ENCODE measurements around the gene RBSN. TPM values are rescaled to one million over a fixed set of nuclear protein-coding genes. Genes with fewer than 3 reads are reported as not detected.

Gene RBSN
- total and polyA plus RNA-seq, 5 experiments from 2014 or later, result 16.3 to 41.4 (median 20.3) TPM

GRCh38 chr3:15094187-15094875, 4.6 kb downstream of the RBSN start:
- no peak overlapping the region for H3K4me3 Mint-ChIP-seq
- DNase-seq, result no peak
- peaks cover 10 to 32% (median 24%) of the 10 kb centered on the region in 4 donors for H3K4me1 Mint-ChIP-seq
- ATAC-seq, result no peak
- H3K27me3 Mint-ChIP-seq, result peaks cover 0 to 3% (median 0%) of the 10 kb centered on the region in 5 donors
- peaks cover 0 to 2% (median 0%) of the 10 kb centered on the region in 9 donors for H3K9me3 Mint-ChIP-seq
- POLR2A ChIA-PET, result no interaction called here
- H3K27ac Mint-ChIP-seq, result no peak overlapping the region
- peaks cover 0 to 68% (median 35%) of the 10 kb centered on the region in 3 donors for H3K36me3 Mint-ChIP-seq

DNA sequence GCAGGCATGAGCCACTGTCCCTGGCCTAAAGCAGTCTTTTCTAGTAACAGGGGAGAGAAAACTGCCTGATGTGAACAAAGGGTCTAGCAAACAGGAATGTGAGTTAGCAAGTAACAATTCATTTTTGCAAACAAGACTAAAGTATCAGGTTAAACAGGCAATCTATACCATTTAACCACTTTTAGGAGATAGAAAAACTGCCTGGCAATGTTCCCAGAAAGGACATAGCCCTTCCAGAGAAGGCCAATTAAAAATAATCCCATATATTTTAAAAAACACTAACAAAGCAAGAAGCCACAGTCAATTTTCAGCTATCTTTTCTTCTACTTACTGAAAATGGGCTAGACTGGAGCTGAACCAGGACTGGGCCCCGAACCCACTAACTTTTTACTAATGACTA, 6.3 kb downstream of the RBSN start:
- Mint-ChIP-seq H3K4me3 (no peak overlapping the region), H3K27ac (peak overlapping the region in 1 of 10 donors; percentile 37), H3K27me3 (no peaks in the 10 kb centered on the region), H3K4me1 (peaks cover 0 to 18% (median 9%) of the 10 kb centered on the region in 4 donors), H3K9me3 (no peaks in the 10 kb centered on the region), H3K36me3 (peaks cover 0 to 76% (median 35%) of the 10 kb centered on the region in 3 donors)
- POLR2A ChIA-PET, result no interaction called here
- no peak for DNase-seq
- ATAC-seq, result no peak

DNA sequence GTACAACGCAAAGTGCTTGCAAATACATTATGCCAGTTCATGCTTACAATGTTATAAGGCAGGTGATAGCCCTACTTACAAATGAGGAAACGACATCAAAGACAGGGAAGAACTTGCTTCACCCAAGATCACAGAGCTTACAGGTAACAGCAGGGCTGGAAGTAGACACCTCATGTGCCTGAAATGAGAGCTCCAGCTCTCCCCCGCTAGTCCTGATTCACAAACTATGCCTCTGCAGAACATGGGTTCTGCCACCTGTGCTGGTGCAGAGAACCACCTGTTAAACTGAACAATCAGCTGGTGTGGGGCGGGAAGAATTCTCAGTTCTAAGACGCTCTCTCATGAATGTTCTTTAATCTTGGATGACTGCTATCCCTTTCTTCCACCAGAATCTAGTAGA, 7.4 kb downstream of the RBSN start:
- peaks cover 0 to 86% (median 34%) of the 10 kb centered on the region in 3 donors for H3K36me3 Mint-ChIP-seq
- POLR2A ChIA-PET, result interaction anchor here (0.6 to 0.8 kb wide), 2 partner anchors 8 to 26 kb away, joined by 3 to 4 read pairs; partner anchors contain the start of genes MRPS25 and RBSN
- H3K4me3 Mint-ChIP-seq, result no peak overlapping the region
- H3K27me3 Mint-ChIP-seq, result no peaks in the 10 kb centered on the region
- H3K27ac Mint-ChIP-seq, result peak overlapping the region in 1 of 10 donors; percentile 3
- H3K4me1 Mint-ChIP-seq, result peaks cover 0 to 11% (median 4%) of the 10 kb centered on the region in 4 donors
- H3K9me3 Mint-ChIP-seq, result no peaks in the 10 kb centered on the region
- ATAC-seq (no peak), DNase-seq (no peak)

DNA sequence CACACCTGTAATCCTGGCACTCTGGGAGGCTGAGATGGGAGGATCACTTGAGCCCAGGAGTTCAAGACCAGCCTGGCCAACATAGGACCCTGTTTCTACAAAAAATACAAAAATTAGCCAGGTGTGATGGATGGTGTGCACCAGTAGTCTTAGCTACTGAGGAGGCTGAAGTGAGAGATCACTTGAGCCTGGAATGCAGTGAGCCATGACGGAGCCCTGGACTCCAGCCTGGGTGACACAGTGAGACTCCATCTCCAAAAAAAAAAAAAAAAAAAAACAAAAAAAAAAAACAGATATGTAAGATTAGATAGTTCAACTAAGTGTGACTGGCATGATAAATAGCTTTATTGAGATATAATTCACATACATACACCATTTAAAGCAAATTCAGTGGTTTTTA, 9.7 kb downstream of the RBSN start:
- H3K36me3 Mint-ChIP-seq, result peaks cover 0 to 85% (median 31%) of the 10 kb centered on the region in 3 donors
- POLR2A ChIA-PET, result interaction anchor here (0.6 kb wide), 2 partner anchors 167 to 1180 kb away, joined by 3 read pairs; no protein-coding TSS in a partner anchor
- no peak for ATAC-seq

GRCh38 chr3:15086699-15087098, 12.2 kb downstream of the RBSN start:
- Mint-ChIP-seq H3K27me3 (no peaks in the 10 kb centered on the region), H3K36me3 (peaks cover 0 to 86% (median 34%) of the 10 kb centered on the region in 3 donors), H3K27ac (no peak overlapping the region), H3K4me3 (no peak overlapping the region), H3K4me1 (peaks cover 3 to 10% (median 5%) of the 10 kb centered on the region in 4 donors), H3K9me3 (no peaks in the 10 kb centered on the region)
- DNase-seq (no peak), ATAC-seq (no peak)
- POLR2A ChIA-PET, result no interaction called here

More for the DNA sequence above, 9.7 kb downstream of the RBSN start:
- Mint-ChIP-seq H3K9me3 (no peaks in the 10 kb centered on the region), H3K4me3 (no peak overlapping the region), H3K4me1 (peaks cover 0 to 4% (median 3%) of the 10 kb centered on the region in 4 donors), H3K27me3 (no peaks in the 10 kb centered on the region), H3K27ac (no peak overlapping the region)
- DNase-seq, result no peak

GRCh38 chr3:15086263-15086662, 12.7 kb downstream of the RBSN start:
- ATAC-seq (no peak), DNase-seq (no peak)
- Mint-ChIP-seq H3K36me3 (peaks cover 0 to 86% (median 35%) of the 10 kb centered on the region in 3 donors), H3K27ac (no peak overlapping the region), H3K9me3 (no peaks in the 10 kb centered on the region), H3K4me3 (no peak overlapping the region), H3K27me3 (no peaks in the 10 kb centered on the region), H3K4me1 (peaks cover 1 to 11% (median 5%) of the 10 kb centered on the region in 4 donors)
- POLR2A ChIA-PET, result interaction anchor here (0.8 kb wide), 1 partner anchor 13 kb away, joined by 3 read pairs; the partner anchor contains the start of gene RBSN

GRCh38 chr3:15083252-15083651, 15.7 kb downstream of the RBSN start:
- no peaks in the 10 kb centered on the region for H3K27me3 Mint-ChIP-seq
- POLR2A ChIA-PET, result no interaction called here
- ATAC-seq (no peak), DNase-seq (no peak)
- H3K9me3 Mint-ChIP-seq, result no peaks in the 10 kb centered on the region
- H3K36me3 Mint-ChIP-seq, result peaks cover 0 to 95% (median 39%) of the 10 kb centered on the region in 3 donors
- no peak overlapping the region for H3K4me3 Mint-ChIP-seq
- peaks cover 0 to 11% (median 5%) of the 10 kb centered on the region in 4 donors for H3K4me1 Mint-ChIP-seq
- peak overlapping the region in 1 of 10 donors; percentile 91 for H3K27ac Mint-ChIP-seq

DNA sequence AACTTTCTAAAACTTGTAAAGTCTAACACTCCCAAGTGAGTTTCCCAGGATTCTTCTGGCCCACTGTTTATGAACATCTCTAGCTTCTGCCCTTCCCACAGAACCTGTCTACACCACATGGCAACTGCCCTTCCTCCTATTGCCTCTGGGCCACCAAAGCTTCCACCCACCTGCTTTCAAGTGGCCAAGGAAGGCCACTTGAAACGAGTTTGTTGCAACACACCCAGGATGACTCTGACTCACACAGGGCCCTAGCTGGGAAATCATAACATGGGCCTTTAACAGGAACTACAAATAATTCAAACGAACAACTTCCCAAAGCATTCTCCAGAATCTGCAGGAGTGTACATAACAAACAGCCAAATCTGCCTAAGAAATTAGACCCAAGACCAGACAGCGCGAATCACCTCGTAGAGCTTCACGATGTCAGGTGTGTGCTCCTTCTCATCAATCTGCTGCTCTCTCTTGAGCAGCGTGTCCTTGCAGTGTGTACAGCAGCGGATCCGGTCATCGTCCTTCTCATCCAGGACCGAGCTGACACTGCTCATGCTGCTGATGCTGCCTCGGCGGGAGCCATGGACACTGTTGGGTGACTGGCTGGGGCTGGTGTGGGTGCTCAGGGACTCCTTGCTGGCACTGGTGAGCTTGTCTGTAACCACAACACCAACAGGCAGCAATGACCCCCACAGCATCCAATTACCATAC, 16.8 kb downstream of the RBSN start:
- H3K36me3 Mint-ChIP-seq, result peaks cover 0 to 96% (median 48%) of the 10 kb centered on the region in 3 donors
- POLR2A ChIA-PET, result interaction anchor here (1.4 kb wide), 1 partner anchor 17 kb away, joined by 3 read pairs; the partner anchor contains the start of gene MRPS25
- DNase-seq, result no peak
- peaks cover 0 to 11% (median 5%) of the 10 kb centered on the region in 4 donors for H3K4me1 Mint-ChIP-seq
- H3K27me3 Mint-ChIP-seq, result no peaks in the 10 kb centered on the region
- no peak for ATAC-seq
- H3K27ac Mint-ChIP-seq, result peak overlapping the region in 4 of 10 donors; percentile 8 to 91 (median 46)
- no peaks in the 10 kb centered on the region for H3K9me3 Mint-ChIP-seq
- H3K4me3 Mint-ChIP-seq, result no peak overlapping the region

- Mint-ChIP-seq H3K4me3 (no peak overlapping the region), H3K4me1 (peaks cover 0 to 11% (median 5%) of the 10 kb centered on the region in 4 donors), H3K27ac (no peak overlapping the region), H3K27me3 (no peaks in the 10 kb centered on the region), H3K36me3 (peaks cover 0 to 97% (median 59%) of the 10 kb centered on the region in 3 donors), H3K9me3 (no peaks in the 10 kb centered on the region)
- ATAC-seq, result no peak
- POLR2A ChIA-PET, result interaction anchor here (0.6 kb wide), 1 partner anchor 22 kb away, joined by 6 read pairs; no protein-coding TSS in a partner anchor
- DNase-seq, result no peak
These were observed 19.9 kb downstream of the RBSN start for GRCh38 chr3:15079091-15079490.

- no peaks in the 10 kb centered on the region for H3K27me3 Mint-ChIP-seq
- POLR2A ChIA-PET, result interaction anchor here (0.6 to 1.7 kb wide), 2 partner anchors 9 to 20 kb away, joined by 3 to 4 read pairs; partner anchors contain the start of gene MRPS25
- no peak overlapping the region for H3K4me3 Mint-ChIP-seq
- peaks cover 0 to 95% (median 51%) of the 10 kb centered on the region in 3 donors for H3K36me3 Mint-ChIP-seq
- ATAC-seq (no peak), DNase-seq (no peak)
- H3K9me3 Mint-ChIP-seq, result no peaks in the 10 kb centered on the region
- peaks cover 3 to 11% (median 5%) of the 10 kb centered on the region in 4 donors for H3K4me1 Mint-ChIP-seq
- H3K27ac Mint-ChIP-seq, result peak overlapping the region in 1 of 10 donors; percentile 10
These were observed 24.4 kb downstream of the RBSN start for GRCh38 chr3:15074500-15074899.

- POLR2A ChIA-PET, result interaction anchor here (1.3 kb wide), 1 partner anchor 27 kb away, joined by 3 read pairs; the partner anchor contains the start of gene RBSN
- Mint-ChIP-seq H3K27ac (peak overlapping the region in 1 of 10 donors; percentile 62), H3K4me1 (peaks cover 3 to 11% (median 5%) of the 10 kb centered on the region in 4 donors), H3K27me3 (no peaks in the 10 kb centered on the region), H3K9me3 (no peaks in the 10 kb centered on the region), H3K4me3 (no peak overlapping the region), H3K36me3 (peaks cover 0 to 72% (median 33%) of the 10 kb centered on the region in 3 donors)
- ATAC-seq (no peak), DNase-seq (no peak)
These were observed 27.2 kb downstream of the RBSN start for GRCh38 chr3:15071699-15072098.

GRCh38 chr3:15069441-15069840, 29.5 kb downstream of the RBSN start:
- H3K27ac Mint-ChIP-seq, result no peak overlapping the region
- ATAC-seq (no peak), DNase-seq (no peak)
- POLR2A ChIA-PET, result interaction anchor here (1.7 kb wide), 1 partner anchor 418 kb away, joined by 3 read pairs; the partner anchor contains the start of gene CCDC174
- peaks cover 10 to 12% (median 11%) of the 10 kb centered on the region in 4 donors for H3K4me1 Mint-ChIP-seq
- H3K27me3 Mint-ChIP-seq, result no peaks in the 10 kb centered on the region
- H3K4me3 Mint-ChIP-seq, result no peak overlapping the region
- H3K9me3 Mint-ChIP-seq, result no peaks in the 10 kb centered on the region
- H3K36me3 Mint-ChIP-seq, result peaks cover 0 to 50% (median 16%) of the 10 kb centered on the region in 3 donors
